Astrocyte (in vitro differentiated cells and primary cell): Measurements from ENCODE around the gene SMAD1.

Experiments used
- CTCF ChIP-seq: IDR thresholded peaks from 2 replicates; pipeline ENCODE4 v1.5.1; 2011; ENCODE audit warnings: low read depth, mild to moderate bottlenecking, inconsistent platforms, low read length, moderate library complexity; ENCODE audit not compliant: insufficient read depth
- EZH2 ChIP-seq: IDR thresholded peaks from 2 replicates; pipeline ENCODE4 v1.6.1; 2012; ENCODE audit warnings: mild to moderate bottlenecking, low read length, inconsistent platforms; ENCODE audit not compliant: insufficient read depth

- TF ChIP-seq CTCF (no peak), EZH2 (no peak)
These were observed 59.7 kb downstream of the SMAD1 start for GRCh38 chr4:145541346-145541745.
